ENCODE results near the gene GH2. TPM values are rescaled to one million over a fixed set of nuclear protein-coding genes. Genes with fewer than 3 reads are reported as not detected.

Gene GH2
- total RNA-seq, 4 donors from 2014 or later, result not detected

GRCh38 chr17:63833026-63833740 is 48.6 kb downstream of the GH2 start:
- no peaks in the 10 kb centered on the region for H3K9me3 ChIP-seq
- no peak for DNase-seq (ENCODE audit: low spot score in 2 of 2)
- H3K27me3 ChIP-seq, result no peaks in the 10 kb centered on the region
- peak overlapping the region in 1 of 4 donors; percentile 31 for H3K27ac ChIP-seq
- TF ChIP-seq POLR2A (IDR thresholded peaks at IDR 0.05) (no peak), CTCF (IDR thresholded peaks at IDR 0.05) (no peak), EP300 (IDR thresholded peaks at IDR 0.05) (no peak)
- H3K4me3 ChIP-seq, result no peak overlapping the region
- H3K4me1 ChIP-seq, result peaks cover 6 to 54% (median 20%) of the 10 kb centered on the region in 4 donors
- WGBS, 2 donors, result 77 to 80% methylated on average over 13 to 14 of the region's 14 CpGs
- peaks cover 3 to 85% (median 49%) of the 10 kb centered on the region in 3 donors for H3K36me3 ChIP-seq

GRCh38 chr17:63832455-63832854 is 49.3 kb downstream of the GH2 start:
- 56 to 63% methylated on average over 2 of the region's 2 CpGs for WGBS, 2 donors

GRCh38 chr17:63832014-63832413 is 49.7 kb downstream of the GH2 start:
- Histone ChIP-seq H3K4me3 (no peak overlapping the region), H3K27me3 (no peaks in the 10 kb centered on the region), H3K9me3 (no peaks in the 10 kb centered on the region), H3K27ac (no peak overlapping the region), H3K4me1 (peaks cover 0 to 46% (median 12%) of the 10 kb centered on the region in 4 donors), H3K36me3 (peaks cover 3 to 79% (median 49%) of the 10 kb centered on the region in 3 donors)
- 73 to 78% methylated on average over 5 of the region's 5 CpGs for WGBS, 2 donors
- DNase-seq (ENCODE audit: low spot score in 2 of 2), result no peak
- TF ChIP-seq EP300 (IDR thresholded peaks at IDR 0.05) (no peak), CTCF (IDR thresholded peaks at IDR 0.05) (no peak), POLR2A (IDR thresholded peaks at IDR 0.05) (no peak)

More at GRCh38 chr17:63832455-63832854, 49.3 kb downstream of the GH2 start:
- Histone ChIP-seq H3K36me3 (peaks cover 3 to 84% (median 49%) of the 10 kb centered on the region in 3 donors), H3K27me3 (no peaks in the 10 kb centered on the region), H3K4me1 (peaks cover 0 to 51% (median 16%) of the 10 kb centered on the region in 4 donors), H3K9me3 (no peaks in the 10 kb centered on the region), H3K27ac (no peak overlapping the region), H3K4me3 (no peak overlapping the region)
- no peak for DNase-seq (ENCODE audit: low spot score in 2 of 2)
- TF ChIP-seq CTCF (IDR thresholded peaks at IDR 0.05) (no peak), POLR2A (IDR thresholded peaks at IDR 0.05) (no peak), EP300 (IDR thresholded peaks at IDR 0.05) (no peak)

GRCh38 chr17:63831505-63831904 is 50.2 kb downstream of the GH2 start:
- TF ChIP-seq EP300 (IDR thresholded peaks at IDR 0.05), result no peak

GRCh38 chr17:63830904-63831491 is 50.7 kb downstream of the GH2 start:
- WGBS, 2 donors, result 82 to 91% methylated on average over 15 of the region's 15 CpGs
- Histone ChIP-seq H3K27ac (peak overlapping the region in 1 of 4 donors; percentile 94), H3K4me3 (no peak overlapping the region), H3K27me3 (no peaks in the 10 kb centered on the region), H3K4me1 (peaks cover 0 to 46% (median 16%) of the 10 kb centered on the region in 4 donors), H3K9me3 (no peaks in the 10 kb centered on the region), H3K36me3 (peaks cover 3 to 71% (median 48%) of the 10 kb centered on the region in 3 donors)
- no peak for DNase-seq (ENCODE audit: low spot score in 2 of 2)
- TF ChIP-seq EP300 (IDR thresholded peaks at IDR 0.05) (no peak), CTCF (IDR thresholded peaks at IDR 0.05) (no peak), POLR2A (IDR thresholded peaks at IDR 0.05) (no peak)

More at GRCh38 chr17:63831505-63831904, 50.2 kb downstream of the GH2 start:
- Histone ChIP-seq H3K27me3 (no peaks in the 10 kb centered on the region), H3K9me3 (no peaks in the 10 kb centered on the region), H3K36me3 (peaks cover 3 to 74% (median 49%) of the 10 kb centered on the region in 3 donors), H3K4me1 (peaks cover 0 to 41% (median 12%) of the 10 kb centered on the region in 4 donors), H3K4me3 (no peak overlapping the region), H3K27ac (no peak overlapping the region)
- WGBS, 2 donors, result 69 to 71% methylated on average over 8 of the region's 8 CpGs
- DNase-seq (ENCODE audit: low spot score in 2 of 2), result no peak
